ENCODE measurements around the gene VILL.

DNA sequence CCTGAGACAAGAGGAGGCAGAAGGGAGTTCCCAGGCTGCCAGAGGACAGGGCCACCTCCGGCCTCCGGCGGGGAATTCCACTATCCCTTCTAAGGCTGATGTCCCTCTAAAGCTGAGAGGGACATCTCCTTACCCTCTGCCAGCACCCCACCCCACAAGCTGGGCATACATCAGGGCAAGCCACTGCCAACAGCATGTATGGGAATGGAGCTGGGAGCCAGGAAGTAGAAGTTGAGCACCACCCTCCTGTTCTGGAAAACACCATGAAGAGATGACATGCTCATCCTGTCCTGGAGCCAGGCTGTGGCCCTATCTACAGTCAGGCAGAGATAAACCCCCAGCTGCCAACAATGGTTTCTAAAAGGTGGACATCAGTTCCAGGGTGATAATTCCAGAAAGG, 31.7 kb downstream of the VILL start:
- TF ChIP-seq, protein P1, sequence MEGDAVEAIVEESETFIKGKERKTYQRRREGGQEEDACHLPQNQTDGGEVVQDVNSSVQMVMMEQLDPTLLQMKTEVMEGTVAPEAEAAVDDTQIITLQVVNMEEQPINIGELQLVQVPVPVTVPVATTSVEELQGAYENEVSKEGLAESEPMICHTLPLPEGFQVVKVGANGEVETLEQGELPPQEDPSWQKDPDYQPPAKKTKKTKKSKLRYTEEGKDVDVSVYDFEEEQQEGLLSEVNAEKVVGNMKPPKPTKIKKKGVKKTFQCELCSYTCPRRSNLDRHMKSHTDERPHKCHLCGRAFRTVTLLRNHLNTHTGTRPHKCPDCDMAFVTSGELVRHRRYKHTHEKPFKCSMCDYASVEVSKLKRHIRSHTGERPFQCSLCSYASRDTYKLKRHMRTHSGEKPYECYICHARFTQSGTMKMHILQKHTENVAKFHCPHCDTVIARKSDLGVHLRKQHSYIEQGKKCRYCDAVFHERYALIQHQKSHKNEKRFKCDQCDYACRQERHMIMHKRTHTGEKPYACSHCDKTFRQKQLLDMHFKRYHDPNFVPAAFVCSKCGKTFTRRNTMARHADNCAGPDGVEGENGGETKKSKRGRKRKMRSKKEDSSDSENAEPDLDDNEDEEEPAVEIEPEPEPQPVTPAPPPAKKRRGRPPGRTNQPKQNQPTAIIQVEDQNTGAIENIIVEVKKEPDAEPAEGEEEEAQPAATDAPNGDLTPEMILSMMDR (IDR thresholded peaks at IDR 0.05): no peak
- TF ChIP-seq RCOR1 (IDR thresholded peaks at IDR 0.05; ENCODE audit: low read length) (no peak), MXI1 (IDR thresholded peaks at IDR 0.05; ENCODE audit: low read depth, low read length) (no peak), EZH2phosphoT487 (IDR thresholded peaks at IDR 0.05; ENCODE audit: borderline replicate concordance, low read depth) (no peak), CHD2 (IDR thresholded peaks at IDR 0.05; ENCODE audit: low read length, partially characterized antibody) (no peak)
- TF ChIP-seq, protein P2, sequence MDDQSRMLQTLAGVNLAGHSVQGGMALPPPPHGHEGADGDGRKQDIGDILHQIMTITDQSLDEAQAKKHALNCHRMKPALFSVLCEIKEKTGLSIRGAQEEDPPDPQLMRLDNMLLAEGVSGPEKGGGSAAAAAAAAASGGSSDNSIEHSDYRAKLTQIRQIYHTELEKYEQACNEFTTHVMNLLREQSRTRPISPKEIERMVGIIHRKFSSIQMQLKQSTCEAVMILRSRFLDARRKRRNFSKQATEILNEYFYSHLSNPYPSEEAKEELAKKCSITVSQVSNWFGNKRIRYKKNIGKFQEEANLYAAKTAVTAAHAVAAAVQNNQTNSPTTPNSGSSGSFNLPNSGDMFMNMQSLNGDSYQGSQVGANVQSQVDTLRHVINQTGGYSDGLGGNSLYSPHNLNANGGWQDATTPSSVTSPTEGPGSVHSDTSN (IDR thresholded peaks at IDR 0.05): no peak
- TF ChIP-seq, protein P3, sequence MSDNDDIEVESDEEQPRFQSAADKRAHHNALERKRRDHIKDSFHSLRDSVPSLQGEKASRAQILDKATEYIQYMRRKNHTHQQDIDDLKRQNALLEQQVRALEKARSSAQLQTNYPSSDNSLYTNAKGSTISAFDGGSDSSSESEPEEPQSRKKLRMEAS (IDR thresholded peaks at IDR 0.05; ENCODE audit: low read depth): no peak

Data from SK-N-SH (cell line).